Measurements from ENCODE around the gene AHCTF1.
"Not testable (repeated sequence)": the region's sequence is repeated elsewhere in the genome, so short reads cannot be mapped to it uniquely, and the experiment has no call there.

GRCh38 chr1:246850640-246851039 is 81.1 kb downstream of the AHCTF1 start:
- not testable (repeated sequence) for TF ChIP-seq POLR2A (IDR thresholded peaks at IDR 0.05; ENCODE audit: low read length); GATA1 (IDR thresholded peaks at IDR 0.05; ENCODE audit: low read depth, low read length)

Measured in erythroblast (primary cell).